ENCODE measurements around the gene SUSD3. TPM values are rescaled to one million over a fixed set of nuclear protein-coding genes. Genes with fewer than 3 reads are reported as not detected.

SUSD3 gene
- total and polyA plus RNA-seq, 2 donors (not counting 3 experiments of a cell fraction or from before 2014, with no cell fraction given): not detected

GRCh38 chr9:93036887-93037475, 21.5 kb upstream of the SUSD3 start:
- no peak for TF ChIP-seq FOS (IDR thresholded peaks at IDR 0.05; ENCODE audit: borderline replicate concordance, insufficient read depth, low read length)
- Histone ChIP-seq H3K9ac (replicated peaks; ENCODE audit: extremely low read depth, insufficient read depth, low read length) (no peak overlapping the region), H3K27ac (ENCODE audit: insufficient read depth, low read depth, low read length) (no peak overlapping the region), H3K27me3 (ENCODE audit: control insufficient read depth in 2 of 2, insufficient read depth in 2 of 2, low read length in 2 of 2) (no peaks in the 10 kb centered on the region), H3K9me1 (replicated peaks; ENCODE audit: control insufficient read depth, extremely low read depth, insufficient read depth, low read length) (no peaks in the 10 kb centered on the region), H3K4me2 (ENCODE audit: insufficient read depth, low read length) (no peak overlapping the region), H2AFZ (ENCODE audit: low read depth, low read length) (no peak overlapping the region), H3K4me3 (replicated peaks in 1 of 3; ENCODE audit: insufficient read depth in 1 of 3, low read depth in 1 of 3, low read length in 3 of 3) (no peak overlapping the region), H3K79me2 (ENCODE audit: control insufficient read depth, insufficient read depth, low read length) (no peaks in the 10 kb centered on the region), H3K4me1 (ENCODE audit: control insufficient read depth, extremely low read depth, insufficient read depth, low read length) (no peaks in the 10 kb centered on the region), H3K36me3 (ENCODE audit: control insufficient read depth in 2 of 2, extremely low read depth in 1 of 2, insufficient read depth in 2 of 2, low read length in 2 of 2) (no peaks in the 10 kb centered on the region), H3K9me3 (replicated peaks; ENCODE audit: control insufficient read depth, insufficient read depth, low read length) (no peaks in the 10 kb centered on the region), H4K20me1 (replicated peaks; ENCODE audit: control insufficient read depth, extremely low read depth, insufficient read depth, low read length) (no peaks in the 10 kb centered on the region)
- dilution Hi-C loops (cut with MboI; ENCODE audit: extremely low pct_ligation_motif_present, low sequenced_read_pairs): no loop called here
- POLR2A ChIA-PET: no interaction called here
- intact Hi-C loops (cut with micrococcal nuclease): no loop called here
- no TSS peak for BruUV-seq (replicated peaks)
- DNase-seq (ENCODE audit: low read depth, low spot score) (no peak), FAIRE-seq (no peak)
- CTCF ChIA-PET: interaction anchor here (0.9 kb wide), 1 partner anchor 32 kb away, joined by 3 read pairs; no protein-coding TSS in a partner anchor

- TF ChIP-seq JUN (IDR thresholded peaks at IDR 0.05; ENCODE audit: borderline replicate concordance, insufficient read depth, insufficient read length, low read depth): no peak
- TF ChIP-seq GATA2 (IDR thresholded peaks at IDR 0.05; ENCODE audit: insufficient read depth, insufficient read length, low read depth, low read length): no peak
- no peak for TF ChIP-seq POLR2AphosphoS5 (IDR thresholded peaks at IDR 0.05; ENCODE audit: insufficient read depth, low read depth, low read length)
- TF ChIP-seq MYC (IDR thresholded peaks at IDR 0.05; ENCODE audit: low read depth, low read length): no peak
- no peak for TF ChIP-seq FOS (IDR thresholded peaks at IDR 0.05; ENCODE audit: borderline replicate concordance, insufficient read depth, low read length)
- TF ChIP-seq MAX (IDR thresholded peaks at IDR 0.05; ENCODE audit: insufficient read depth, insufficient read length): no peak
- no peak for TF ChIP-seq POLR2A (IDR thresholded peaks at IDR 0.05; ENCODE audit: low read depth, low read length)
- TF ChIP-seq EZH2 (IDR thresholded peaks at IDR 0.05; ENCODE audit: borderline replicate concordance, low read depth, low read length, severe bottlenecking): no peak
- TF ChIP-seq CTCF (IDR thresholded peaks at IDR 0.05; ENCODE audit: extremely low read depth in 1 of 2, insufficient read depth in 1 of 2, low read depth in 1 of 2, low read length in 2 of 2): no peak
- Histone ChIP-seq H3K9ac (replicated peaks; ENCODE audit: extremely low read depth, insufficient read depth, low read length) (no peak overlapping the region), H3K4me1 (ENCODE audit: control insufficient read depth, extremely low read depth, insufficient read depth, low read length) (no peaks in the 10 kb centered on the region), H3K36me3 (ENCODE audit: control insufficient read depth in 2 of 2, extremely low read depth in 1 of 2, insufficient read depth in 2 of 2, low read length in 2 of 2) (no peaks in the 10 kb centered on the region), H3K27me3 (ENCODE audit: control insufficient read depth in 2 of 2, insufficient read depth in 2 of 2, low read length in 2 of 2) (no peaks in the 10 kb centered on the region), H3K9me3 (replicated peaks; ENCODE audit: control insufficient read depth, insufficient read depth, low read length) (no peaks in the 10 kb centered on the region), H2AFZ (ENCODE audit: low read depth, low read length) (no peak overlapping the region), H4K20me1 (replicated peaks; ENCODE audit: control insufficient read depth, extremely low read depth, insufficient read depth, low read length) (no peaks in the 10 kb centered on the region), H3K4me3 (replicated peaks in 1 of 3; ENCODE audit: insufficient read depth in 1 of 3, low read depth in 1 of 3, low read length in 3 of 3) (no peak overlapping the region), H3K4me2 (ENCODE audit: insufficient read depth, low read length) (no peak overlapping the region), H3K9me1 (replicated peaks; ENCODE audit: control insufficient read depth, extremely low read depth, insufficient read depth, low read length) (no peaks in the 10 kb centered on the region), H3K79me2 (ENCODE audit: control insufficient read depth, insufficient read depth, low read length) (no peaks in the 10 kb centered on the region), H3K27ac (ENCODE audit: insufficient read depth, low read depth, low read length) (no peak overlapping the region)
- dilution Hi-C loops (cut with MboI; ENCODE audit: extremely low pct_ligation_motif_present, low sequenced_read_pairs) (no loop called here), intact Hi-C loops (cut with micrococcal nuclease) (no loop called here)
- POLR2A ChIA-PET: no interaction called here
- CTCF ChIA-PET: interaction anchor here (0.9 kb wide), 1 partner anchor 32 kb away, joined by 3 read pairs; no protein-coding TSS in a partner anchor
- DNase-seq (ENCODE audit: low read depth, low spot score) (no peak), FAIRE-seq (no peak)
- no TSS peak for BruUV-seq (replicated peaks)
Measured at GRCh38 chr9:93037476-93037971, 21.0 kb upstream of the SUSD3 start.

Measured in endothelial cell of umbilical vein (primary cell).